GM15510 (cell line): ENCODE results near the gene TRIM73.
"Not testable (repeated sequence)": the region's sequence is repeated elsewhere in the genome, so short reads cannot be mapped to it uniquely, and the experiment has no call there.

Experiments used
- POLR2A ChIP-seq: IDR thresholded peaks from 3 replicates; pipeline ENCODE4 v1.6.1; 2011; ENCODE audit warnings: borderline replicate concordance; ENCODE audit not compliant: insufficient read length; ENCODE audit errors: extremely low read depth

The TRIM73 gene

GRCh38 chr7:75395329-75395728, at the start of gene TRIM73:
Gene TRIM73, plus strand, starts transcription at chr7:75395629. Its CDS starts 3,305 bp downstream, at chr7:75398934.
- not testable (repeated sequence) for TF ChIP-seq POLR2A

DNA sequence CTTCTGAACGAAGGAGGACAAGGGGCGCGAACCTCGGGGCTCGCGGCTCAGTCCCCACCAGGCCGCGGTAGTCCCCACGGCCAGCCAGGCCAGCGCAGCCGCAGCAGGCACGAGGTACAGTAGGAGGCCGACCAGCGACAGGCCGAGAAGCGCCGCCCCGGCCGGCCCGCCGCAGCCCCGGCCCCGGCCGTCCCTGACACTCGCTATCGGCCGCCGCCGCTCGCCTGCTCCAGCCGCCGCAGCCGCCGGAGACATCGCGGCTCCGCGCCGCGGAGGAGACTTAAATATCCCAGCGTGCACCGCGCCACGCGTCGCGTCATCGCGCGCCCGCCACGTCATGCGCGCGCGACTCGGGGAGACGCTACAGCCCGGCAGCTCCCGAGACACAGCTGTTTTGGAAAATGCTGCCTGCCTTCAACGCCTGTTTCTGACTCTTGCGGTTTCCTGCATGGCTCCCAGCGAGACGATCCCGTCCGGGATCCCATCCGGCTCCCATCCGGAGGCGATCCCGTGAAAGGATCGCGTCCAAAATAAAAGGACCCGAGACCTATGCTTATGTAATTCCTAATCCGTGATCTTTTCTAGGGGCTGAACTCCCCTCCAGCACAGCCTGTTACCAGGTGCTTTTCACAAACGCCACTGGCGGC, 47.2 kb downstream of the TRIM73 start:
- peak; percentile 32 for TF ChIP-seq POLR2A
